HG03064 (cell line): ENCODE measurements around the gene TRIM49C.
"Not testable (repeated sequence)": the region's sequence is repeated elsewhere in the genome, so short reads cannot be mapped to it uniquely, and the experiment has no call there.

ENCODE experiments used
- ATAC-seq: cut with Tn5 transposase; IDR thresholded peaks from one replicate; pipeline ENCODE4 v1.9.1; 2021; ENCODE audit warnings: low read depth; ENCODE audit not compliant: unreplicated experiment

Gene TRIM49C

GRCh38 chr11:90030806-90031205 is at the start of gene TRIM49C:
TSS of gene TRIM49C (plus strand) at chr11:90031106. CDS start at chr11:90035212, 4,106 bp downstream.
- not testable (repeated sequence) for ATAC-seq

- ATAC-seq = not testable (repeated sequence)
Measured at GRCh38 chr11:90024184-90024583, 6.7 kb upstream of the TRIM49C start.

GRCh38 chr11:90051591-90052209 is 20.8 kb downstream of the TRIM49C start:
- ATAC-seq = not testable (repeated sequence)

- ATAC-seq = not testable (repeated sequence)
Measured at GRCh38 chr11:90052311-90052710, 21.4 kb downstream of the TRIM49C start.

- ATAC-seq = not testable (repeated sequence)
Measured at GRCh38 chr11:90053545-90053944, 22.6 kb downstream of the TRIM49C start.

GRCh38 chr11:90085650-90086049 is 54.7 kb downstream of the TRIM49C start, which contains the start of gene UBTFL1:
TSS of gene UBTFL1 (plus strand) at chr11:90085950. CDS start at chr11:90085950, 0 bp downstream.
- ATAC-seq = not testable (repeated sequence)

- ATAC-seq = not testable (repeated sequence)
Measured at GRCh38 chr11:90088731-90089130, 57.8 kb downstream of the TRIM49C start.
